ENCODE measurements around the gene BMP7. TPM values are rescaled to one million over a fixed set of nuclear protein-coding genes. Genes with fewer than 3 reads are reported as not detected.

BMP7 gene
- total RNA-seq, 2 experiments from 2014 or later, result not detected

DNA sequence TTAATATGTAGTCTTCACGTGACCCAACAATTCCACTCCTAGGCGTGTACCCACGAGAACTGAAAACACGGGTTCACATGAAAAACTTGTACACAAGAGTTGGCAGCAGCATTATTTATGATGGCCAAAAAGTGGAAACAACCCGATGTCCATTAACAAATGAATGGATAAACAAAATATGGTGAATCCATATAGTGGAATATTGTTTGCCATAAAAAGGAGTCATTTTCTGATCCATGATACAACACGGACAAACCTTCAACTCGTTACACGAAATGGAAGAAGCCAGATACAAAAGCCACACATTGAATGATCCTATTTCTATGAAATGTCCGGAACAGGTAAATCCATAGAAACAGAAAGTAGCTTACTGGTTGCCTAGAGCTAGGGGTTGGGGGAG lies 78.4 kb downstream of the BMP7 start:
- POLR2A ChIA-PET, result no interaction called here
- intact Hi-C loops (cut with DNase I, micrococcal nuclease), result loop anchor here in 1 of 2 experiments (1.0 kb wide), 1 partner anchor 28 kb away; no protein-coding TSS in a partner anchor
- DNase-seq (no peak), ATAC-seq (ENCODE audit: poor library complexity) (no peak)
- peaks cover 0 to 13% of the 10 kb centered on the region in 2 experiments for H3K9me3 ChIP-seq (ENCODE audit: control insufficient read depth in 1 of 2, insufficient read depth in 1 of 2, low read length in 2 of 2)
- H3K36me3 ChIP-seq (ENCODE audit: insufficient read depth, low read length), result no peaks in the 10 kb centered on the region
- Mint-ChIP-seq H3K27me3 (peaks cover 8% of the 10 kb centered on the region), H3K9me3 (no peaks in the 10 kb centered on the region), H3K27ac (no peak overlapping the region), H3K36me3 (ENCODE audit: low read depth) (no peaks in the 10 kb centered on the region), H3K4me3 (no peak overlapping the region), H3K4me1 (ENCODE audit: low read depth) (no peaks in the 10 kb centered on the region)
- CTCF ChIA-PET, result no interaction called here
- H3K4me3 ChIP-seq (ENCODE audit: low read length), result no peak overlapping the region
- H3K27ac ChIP-seq (ENCODE audit: low read depth in 1 of 2, low read length in 2 of 2), result no peak overlapping the region
- TF ChIP-seq, protein P1, sequence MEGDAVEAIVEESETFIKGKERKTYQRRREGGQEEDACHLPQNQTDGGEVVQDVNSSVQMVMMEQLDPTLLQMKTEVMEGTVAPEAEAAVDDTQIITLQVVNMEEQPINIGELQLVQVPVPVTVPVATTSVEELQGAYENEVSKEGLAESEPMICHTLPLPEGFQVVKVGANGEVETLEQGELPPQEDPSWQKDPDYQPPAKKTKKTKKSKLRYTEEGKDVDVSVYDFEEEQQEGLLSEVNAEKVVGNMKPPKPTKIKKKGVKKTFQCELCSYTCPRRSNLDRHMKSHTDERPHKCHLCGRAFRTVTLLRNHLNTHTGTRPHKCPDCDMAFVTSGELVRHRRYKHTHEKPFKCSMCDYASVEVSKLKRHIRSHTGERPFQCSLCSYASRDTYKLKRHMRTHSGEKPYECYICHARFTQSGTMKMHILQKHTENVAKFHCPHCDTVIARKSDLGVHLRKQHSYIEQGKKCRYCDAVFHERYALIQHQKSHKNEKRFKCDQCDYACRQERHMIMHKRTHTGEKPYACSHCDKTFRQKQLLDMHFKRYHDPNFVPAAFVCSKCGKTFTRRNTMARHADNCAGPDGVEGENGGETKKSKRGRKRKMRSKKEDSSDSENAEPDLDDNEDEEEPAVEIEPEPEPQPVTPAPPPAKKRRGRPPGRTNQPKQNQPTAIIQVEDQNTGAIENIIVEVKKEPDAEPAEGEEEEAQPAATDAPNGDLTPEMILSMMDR (IDR thresholded peaks at IDR 0.05), result no peak
- H3K4me1 ChIP-seq (ENCODE audit: insufficient read depth, low read length), result no peaks in the 10 kb centered on the region
- no peaks in the 10 kb centered on the region for H3K27me3 ChIP-seq (ENCODE audit: control insufficient read depth in 1 of 2, insufficient read depth in 2 of 2, low read length in 2 of 2)

DNA sequence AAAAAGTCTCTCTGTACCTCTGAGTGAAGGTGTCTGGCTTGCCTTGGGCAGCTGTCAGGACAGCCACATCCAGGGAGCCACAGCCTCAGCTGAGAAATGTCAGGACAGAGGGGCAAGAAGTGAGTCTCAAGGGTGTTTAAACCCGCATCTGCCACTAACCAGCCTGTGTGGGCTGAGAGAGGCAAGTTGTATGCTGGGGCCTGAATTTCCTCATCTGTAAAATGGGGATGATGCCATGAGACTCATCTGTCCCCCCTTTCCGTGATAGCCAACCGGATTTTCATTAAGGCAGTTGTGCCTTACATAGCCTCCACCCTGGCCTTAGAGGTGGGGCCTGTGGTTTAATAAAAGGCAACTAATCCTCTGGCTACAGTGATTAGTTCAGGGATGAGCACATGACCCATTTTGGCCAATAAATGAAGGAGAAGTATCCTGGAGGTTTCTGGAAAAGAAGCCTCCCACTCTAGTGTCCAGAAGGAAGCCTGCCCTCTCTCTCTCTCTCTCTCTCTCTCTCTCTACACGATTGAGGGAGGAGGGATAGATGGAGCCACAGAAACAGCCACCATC lies 79.3 kb downstream of the BMP7 start:
- Histone ChIP-seq H3K36me3 (ENCODE audit: insufficient read depth, low read length) (no peaks in the 10 kb centered on the region), H3K9me3 (ENCODE audit: control insufficient read depth in 1 of 2, insufficient read depth in 1 of 2, low read length in 2 of 2) (peaks cover 0 to 13% of the 10 kb centered on the region in 2 experiments), H3K4me3 (ENCODE audit: low read length) (no peak overlapping the region), H3K4me1 (ENCODE audit: insufficient read depth, low read length) (no peaks in the 10 kb centered on the region), H3K27ac (ENCODE audit: low read depth in 1 of 2, low read length in 2 of 2) (no peak overlapping the region), H3K27me3 (ENCODE audit: control insufficient read depth in 1 of 2, insufficient read depth in 2 of 2, low read length in 2 of 2) (no peaks in the 10 kb centered on the region)
- Mint-ChIP-seq H3K4me1 (ENCODE audit: low read depth) (no peaks in the 10 kb centered on the region), H3K36me3 (ENCODE audit: low read depth) (no peaks in the 10 kb centered on the region), H3K27me3 (peaks cover 8% of the 10 kb centered on the region), H3K9me3 (no peaks in the 10 kb centered on the region), H3K4me3 (no peak overlapping the region), H3K27ac (no peak overlapping the region)
- ATAC-seq (ENCODE audit: poor library complexity) (no peak), DNase-seq (no peak)
- POLR2A ChIA-PET, result no interaction called here
- CTCF ChIA-PET, result no interaction called here
- TF ChIP-seq, protein P1 (IDR thresholded peaks at IDR 0.05), result no peak
- intact Hi-C loops (cut with DNase I, micrococcal nuclease), result no loop called here

DNA sequence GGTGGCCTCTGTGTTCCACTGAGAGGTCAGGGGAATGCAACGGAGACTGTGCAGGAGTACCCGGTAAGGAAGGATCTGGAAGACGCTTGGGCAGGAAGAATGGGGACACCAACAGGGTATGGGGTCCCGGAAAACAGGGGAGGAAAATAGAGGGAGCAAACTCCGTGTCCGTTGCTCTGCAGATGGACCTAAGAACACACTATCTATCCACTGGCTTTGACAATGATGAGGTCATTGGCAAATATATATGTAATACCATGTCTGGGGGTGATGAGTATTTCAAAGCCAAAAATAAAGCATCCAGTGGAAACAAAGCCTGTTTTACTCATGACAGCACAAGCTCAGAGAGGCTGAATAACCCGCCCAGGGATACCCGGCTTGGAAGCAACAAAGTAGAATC lies 80.2 kb downstream of the BMP7 start:
- no peaks in the 10 kb centered on the region for H3K9me3 Mint-ChIP-seq
- peaks cover 0 to 13% of the 10 kb centered on the region in 2 experiments for H3K9me3 ChIP-seq (ENCODE audit: control insufficient read depth in 1 of 2, insufficient read depth in 1 of 2, low read length in 2 of 2)
- H3K36me3 ChIP-seq (ENCODE audit: insufficient read depth, low read length), result no peaks in the 10 kb centered on the region
- H3K4me3 ChIP-seq (ENCODE audit: low read length), result no peak overlapping the region
- ChIA-PET CTCF (no interaction called here), POLR2A (no interaction called here)
- H3K4me1 Mint-ChIP-seq (ENCODE audit: low read depth), result no peaks in the 10 kb centered on the region
- no peak overlapping the region for H3K27ac Mint-ChIP-seq
- intact Hi-C loops (cut with DNase I, micrococcal nuclease), result no loop called here
- H3K36me3 Mint-ChIP-seq (ENCODE audit: low read depth), result no peaks in the 10 kb centered on the region
- TF ChIP-seq, protein P1 (IDR thresholded peaks at IDR 0.05), result no peak
- no peak overlapping the region for H3K27ac ChIP-seq (ENCODE audit: low read depth in 1 of 2, low read length in 2 of 2)
- peaks cover 12% of the 10 kb centered on the region for H3K27me3 Mint-ChIP-seq
- no peak for DNase-seq
- no peak overlapping the region for H3K4me3 Mint-ChIP-seq
- H3K4me1 ChIP-seq (ENCODE audit: insufficient read depth, low read length), result no peaks in the 10 kb centered on the region
- ATAC-seq (ENCODE audit: poor library complexity), result no peak
- H3K27me3 ChIP-seq (ENCODE audit: control insufficient read depth in 1 of 2, insufficient read depth in 2 of 2, low read length in 2 of 2), result no peaks in the 10 kb centered on the region

Data from CD4-positive, alpha-beta T cell (primary cell).